A549 (cell line): ENCODE measurements around the gene SLC16A13. TPM values are rescaled to one million over a fixed set of nuclear protein-coding genes. Genes with fewer than 3 reads are reported as not detected.

ENCODE experiments used
- ATAC-seq, 2 experiments: fragments of 200-7000 bp in 1 of 2; fragments of >200 bp in 1 of 2; cut with Nextera tagmentation in 1 of 2; cut with Tn5 transposase in 1 of 2; 3 replicates each; pipeline versions ENCODE4 v1.8.0 to v1.9.1; 2018 to 2020; ENCODE audit warnings: mild to moderate bottlenecking in 1 of 2, moderate library complexity in 1 of 2
- CTCF ChIA-PET: fragments of 300-600 bp; sonication (Branson Sonifier 250); formaldehyde crosslinking; extraction: SDS; loops from one replicate; lab custom pipeline; 2021; ENCODE audit warnings: antibody characterized with exemption, inconsistent platforms; lab: Yijun Ruan, JAX
- POLR2A ChIA-PET: fragments of 350-600 bp; formaldehyde crosslinking; extraction: SDS; loops from one replicate; lab custom pipeline; 2021; ENCODE audit warnings: antibody characterized with exemption, inconsistent platforms; lab: Yijun Ruan, JAX
- DNase-seq, 2 experiments: peaks; one replicate each; pipeline versions ENCODE4 v3.0.0 to v3.0.0-alpha.2; 2011 to 2016; ENCODE audit warnings: low read depth in 1 of 2, low spot score in 1 of 2
- FAIRE-seq: peaks from 2 replicates; lab custom pipeline; 2011; peaks lifted over from hg19 to GRCh38; lab: Jason Lieb, UNC
- H3K27ac ChIP-seq, 2 experiments: fragments of >200 bp; sonication (Bioruptor Twin); formaldehyde crosslinking; 3 replicates each; pipeline ENCODE4 v1.5.1; 2016 to 2017
- H3K4me1 ChIP-seq: fragments of >200 bp; sonication (Bioruptor Twin); formaldehyde crosslinking; 3 replicates; pipeline ENCODE4 v1.6.1; 2016
- H3K4me2 ChIP-seq: fragments of >200 bp; sonication (Bioruptor Twin); formaldehyde crosslinking; 3 replicates; pipeline ENCODE4 v1.6.1; 2016
- H3K4me3 ChIP-seq: fragments of >200 bp; sonication (Bioruptor Twin); formaldehyde crosslinking; 3 replicates; pipeline ENCODE4 v1.5.1; 2016
- H3K9me3 ChIP-seq: fragments of >200 bp; sonication (Bioruptor Twin); formaldehyde crosslinking; 3 replicates; pipeline ENCODE4 v1.6.1; 2016
- ATOH8 ChIP-seq: fragments of 250-450 bp; sonication (Bioruptor Pico); IDR thresholded peaks from 2 replicates; pipeline ENCODE4 v1.5.0; 2020; ENCODE audit warnings: low read depth, mild to moderate bottlenecking, moderate library complexity
- CEBPB ChIP-seq, 2 experiments: fragments of >200 bp in 1 of 2; sonication (Bioruptor Twin) in 1 of 2; formaldehyde crosslinking in 1 of 2; IDR thresholded peaks; 2 replicates each; pipeline ENCODE4 v1.6.1; 2012 to 2016
- EHF ChIP-seq: fragments of 250-450 bp; sonication (Bioruptor Pico); IDR thresholded peaks from 2 replicates; pipeline ENCODE4 v1.5.0; 2020; ENCODE audit warnings: mild to moderate bottlenecking
- FOSB ChIP-seq: fragments of 250-450 bp; sonication (Bioruptor Pico); IDR thresholded peaks from 2 replicates; pipeline ENCODE4 v1.5.0; 2020; ENCODE audit warnings: mild to moderate bottlenecking, moderate library complexity
- FOSL2 ChIP-seq, 2 experiments: fragments of 450-650 bp in 1 of 2; fragments of >200 bp in 1 of 2; sonication (Bioruptor Twin) in 1 of 2; formaldehyde crosslinking; IDR thresholded peaks; 2 replicates each; pipeline versions ENCODE4 v1.5.0 to v1.6.1; 2016 to 2020; ENCODE audit warnings: mild to moderate bottlenecking in 1 of 2, moderate library complexity in 1 of 2
- FOXS1 ChIP-seq: fragments of 250-450 bp; sonication (Bioruptor Pico); IDR thresholded peaks from 2 replicates; pipeline ENCODE4 v1.5.0; 2020; ENCODE audit warnings: mild to moderate bottlenecking, moderate library complexity
- HES2 ChIP-seq: fragments of >200 bp; sonication (Bioruptor Twin); formaldehyde crosslinking; IDR thresholded peaks from 2 replicates; pipeline ENCODE4 v1.6.1; 2016
- HEYL ChIP-seq: fragments of 250-450 bp; sonication (Bioruptor Pico); IDR thresholded peaks from 2 replicates; pipeline ENCODE4 v1.8.0; 2021; ENCODE audit warnings: mild to moderate bottlenecking, moderate library complexity
- HOXA7 ChIP-seq: fragments of 250-450 bp; sonication (Bioruptor Pico); IDR thresholded peaks from 2 replicates; pipeline ENCODE4 v1.5.0; 2020; ENCODE audit warnings: mild to moderate bottlenecking, moderate library complexity
- HOXB13 ChIP-seq: fragments of 250-450 bp; sonication (Bioruptor Pico); IDR thresholded peaks from 2 replicates; pipeline ENCODE4 v1.5.0; 2020; ENCODE audit warnings: low read depth, mild to moderate bottlenecking, moderate library complexity
- HOXB5 ChIP-seq: fragments of 250-450 bp; sonication (Bioruptor Pico); IDR thresholded peaks from 2 replicates; pipeline ENCODE4 v1.5.0; 2020; ENCODE audit warnings: mild to moderate bottlenecking, moderate library complexity
- JUN ChIP-seq, 2 experiments: fragments of >200 bp; sonication (Bioruptor Twin); formaldehyde crosslinking; IDR thresholded peaks; 2 replicates in 1 of 2; 3 replicates in 1 of 2; pipeline ENCODE4 v1.6.1; 2016 to 2017
- JUNB ChIP-seq: fragments of >200 bp; sonication (Bioruptor Twin); formaldehyde crosslinking; IDR thresholded peaks from 2 replicates; pipeline ENCODE4 v1.6.1; 2016
- KDM5A ChIP-seq: fragments of 200-600 bp; sonication (generic); IDR thresholded peaks from 2 replicates; pipeline ENCODE4 v1.6.1; 2016; ENCODE audit warnings: antibody characterized with exemption, mild to moderate bottlenecking
- MAX ChIP-seq: IDR thresholded peaks from 2 replicates; pipeline ENCODE4 v1.6.1; 2012
- MAZ ChIP-seq: fragments of 150-350 bp; IDR thresholded peaks from 2 replicates; pipeline ENCODE4 v1.6.1; 2014; ENCODE audit warnings: antibody characterized with exemption, low read depth, low read length, borderline replicate concordance
- MYC ChIP-seq: IDR thresholded peaks from 2 replicates; pipeline ENCODE4 v1.6.1; 2012; ENCODE audit warnings: mild to moderate bottlenecking, inconsistent platforms, low read length, improper control_type of control experiment, borderline replicate concordance
- NFE2L2 ChIP-seq: fragments of 150-350 bp; conservative IDR thresholded peaks from 2 replicates; pipeline ENCODE4 v1.6.1; 2014; ENCODE audit warnings: low read length
- RARB ChIP-seq: fragments of 250-450 bp; sonication (Bioruptor Pico); IDR thresholded peaks from 2 replicates; pipeline ENCODE4 v1.8.0; 2021; ENCODE audit warnings: mild to moderate bottlenecking, moderate library complexity
- RCOR1 ChIP-seq: fragments of 150-350 bp; IDR thresholded peaks from 2 replicates; pipeline ENCODE4 v1.6.1; 2014; ENCODE audit warnings: antibody characterized with exemption, low read length, low read depth
- REST ChIP-seq: fragments of 200-600 bp; sonication (generic); IDR thresholded peaks from 2 replicates; pipeline ENCODE4 v1.6.1; 2016; ENCODE audit warnings: antibody characterized with exemption, mild to moderate bottlenecking, moderate library complexity
- RFX5 ChIP-seq: fragments of 450-650 bp; IDR thresholded peaks from 2 replicates; pipeline ENCODE4 v1.7.1; 2014; ENCODE audit warnings: antibody characterized with exemption, mild to moderate bottlenecking, moderate library complexity
- SMC3 ChIP-seq: fragments of >200 bp; sonication (Bioruptor Twin); formaldehyde crosslinking; IDR thresholded peaks from 3 replicates; pipeline ENCODE4 v1.6.1; 2018; ENCODE audit warnings: inconsistent platforms
- SREBF2 ChIP-seq: fragments of 450-650 bp; IDR thresholded peaks from 2 replicates; pipeline ENCODE4 v1.6.1; 2014; ENCODE audit warnings: mild to moderate bottlenecking, moderate library complexity
- USF2 ChIP-seq: fragments of 450-650 bp; IDR thresholded peaks from 2 replicates; pipeline ENCODE4 v1.6.1; 2014; ENCODE audit warnings: antibody characterized with exemption
- ZC3H11A ChIP-seq: fragments of 450-650 bp; IDR thresholded peaks from 2 replicates; pipeline ENCODE4 v1.6.1; 2014; ENCODE audit warnings: antibody characterized with exemption, mild to moderate bottlenecking
- ZFP36 ChIP-seq: fragments of 450-650 bp; IDR thresholded peaks from 2 replicates; pipeline ENCODE4 v1.6.1; 2014; ENCODE audit warnings: borderline replicate concordance; ENCODE audit not compliant: partially characterized antibody
- ZSCAN20 ChIP-seq: fragments of 250-450 bp; sonication (Bioruptor Pico); IDR thresholded peaks from 2 replicates; pipeline ENCODE4 v1.8.0; 2022; ENCODE audit warnings: mild to moderate bottlenecking, moderate library complexity
- whole genome bisulfite sequencing: methylation state at CpG from one replicate; pipeline ENCODE4 v1.1.6; 2017; ENCODE audit errors: missing lambda C conversion rate; 5-methylcytosine and 5-hydroxymethylcytosine counted together
- polyA plus RNA-seq, 4 experiments: library from polyadenylated mRNA; depleted of rRNA in 3 of 4; stranded (reverse); fragments of >200 nt; fragmentation: RNase III in 1 of 4; extraction: RNeasy Plus Mini Kit Qiagen cat#74134 plus additional on column Dnase treatment in 1 of 4; gene quantifications; 2 replicates in 3 of 4; 3 replicates in 1 of 4; pipeline ENCODE4 v1.2.3, GENCODE V29; 2011 to 2017

The SLC16A13 gene
- polyA plus RNA-seq, 2 of the 4 experiments (the other 2 are of a cell fraction): 8.0 to 10.9 TPM

GRCh38 chr17:7079581-7080455 lies 44.0 kb downstream of the SLC16A13 start, which contains the start of gene CLEC10A:
CLEC10A (minus strand) TSS chr17:7080251; CDS start chr17:7078812, 1,439 bp downstream.
- Histone ChIP-seq H3K4me2 (no peak within 1 kb of the TSS), H3K27ac (no peak within 1 kb of the TSS)
- ChIA-PET POLR2A (no interaction called here), CTCF (interaction anchor here (0.8 to 3.0 kb wide), 9 partner anchors 12 to 56 kb away, joined by 3 to 17 read pairs (median 4); no protein-coding TSS in a partner anchor)
- ATAC-seq: no peak
- DNase-seq: no peak
- FAIRE-seq: no peak
- 74% methylated on average over 15 of the region's 15 CpGs for WGBS
- TF ChIP-seq RFX5: no peak
- no peak for TF ChIP-seq HOXB13 (CRISPR knock-in tag)
- TF ChIP-seq HOXB5: no peak
- TF ChIP-seq MAX: no peak
- no peak for TF ChIP-seq RCOR1
- no peak for TF ChIP-seq USF2
- TF ChIP-seq ZFP36: no peak
- no peak for TF ChIP-seq HOXA7 (CRISPR knock-in tag)
- no peak for TF ChIP-seq FOXS1 (CRISPR knock-in tag)
- TF ChIP-seq SMC3: no peak
- no peak for TF ChIP-seq FOSB
- TF ChIP-seq MYC: no peak
- no peak for TF ChIP-seq JUN (IDR thresholded peaks at IDR 0.05)
- no peak for TF ChIP-seq CEBPB (IDR thresholded peaks at IDR 0.05)
- no peak for TF ChIP-seq FOSL2 (IDR thresholded peaks at IDR 0.05)
- TF ChIP-seq FOSL2 (CRISPR knock-in tag; IDR thresholded peaks at IDR 0.05): no peak
- TF ChIP-seq, all 56 proteins: peak for 0
- Histone ChIP-seq H3K4me1 (no peaks in the 10 kb centered on the region), H3K4me3 (no peak within 1 kb of the TSS), H3K9me3 (no peaks in the 10 kb centered on the region)

GRCh38 chr17:7080456-7081041 lies 44.7 kb downstream of the SLC16A13 start:
- Histone ChIP-seq H3K4me2 (no peak overlapping the region), H3K9me3 (no peaks in the 10 kb centered on the region), H3K4me3 (no peak overlapping the region), H3K27ac (no peak overlapping the region), H3K4me1 (no peaks in the 10 kb centered on the region)
- POLR2A ChIA-PET: no interaction called here
- ATAC-seq (no peak), FAIRE-seq (no peak), DNase-seq (no peak)
- WGBS: 74% methylated on average over 10 of the region's 10 CpGs
- TF ChIP-seq NFE2L2 (no peak), MAX (no peak), HES2 (no peak), HEYL (CRISPR knock-in tag) (no peak), ATOH8 (no peak), HOXA7 (CRISPR knock-in tag) (no peak), REST (no peak), EHF (CRISPR knock-in tag) (no peak), HOXB13 (CRISPR knock-in tag) (no peak), ZSCAN20 (CRISPR knock-in tag) (no peak), FOXS1 (CRISPR knock-in tag) (no peak), KDM5A (no peak), RARB (no peak), MAZ (no peak), SREBF2 (no peak), JUNB (no peak), ZC3H11A (no peak)
- TF ChIP-seq, all 56 proteins: peak for 0
- CTCF ChIA-PET: interaction anchor here (0.6 to 3.0 kb wide), 11 partner anchors 15 to 103 kb away, joined by 3 to 17 read pairs (median 3); no protein-coding TSS in a partner anchor
